ENCODE data around the gene PLAAT5.

Gene PLAAT5

DNA sequence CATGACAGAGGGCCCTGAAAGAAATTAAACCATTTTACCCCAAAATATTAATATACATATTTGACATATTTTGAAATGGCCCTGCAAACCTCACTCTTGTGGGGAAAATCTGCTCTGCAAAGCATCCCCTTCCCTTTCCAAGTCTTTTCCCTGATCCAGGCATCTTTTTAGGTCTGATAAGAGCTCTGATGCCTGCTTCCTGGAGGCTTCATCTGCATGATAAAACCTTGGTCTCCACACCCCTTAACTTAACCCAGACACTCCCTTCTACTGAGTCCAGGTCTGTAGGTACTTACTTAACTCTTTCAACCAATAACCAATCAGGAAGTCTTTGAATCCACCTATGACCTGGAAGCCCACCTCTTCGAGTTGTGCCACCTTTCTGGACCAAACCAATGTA, 13.1 kb upstream of the PLAAT5 start:
- Histone ChIP-seq H3K27ac (no peak overlapping the region), H3K4me1 (peaks cover 62% of the 10 kb centered on the region), H3K9me3 (peaks cover 31% of the 10 kb centered on the region), H3K36me3 (no peaks in the 10 kb centered on the region), H3K9ac (no peak overlapping the region), H4K20me1 (no peaks in the 10 kb centered on the region), H3K4me3 (no peak overlapping the region), H3K27me3 (no peaks in the 10 kb centered on the region), H3K4me2 (peak overlapping the region; percentile 86)
- no peak for TF ChIP-seq Cebpa-rat (IDR thresholded peaks at IDR 0.05)

- peaks cover 36% of the 10 kb centered on the region for H3K9me3 ChIP-seq
- H4K20me1 ChIP-seq: no peaks in the 10 kb centered on the region
- no peaks in the 10 kb centered on the region for H3K27me3 ChIP-seq
- no peaks in the 10 kb centered on the region for H3K36me3 ChIP-seq
- TF ChIP-seq Cebpa-rat (IDR thresholded peaks at IDR 0.05): no peak
- no peak overlapping the region for H3K4me3 ChIP-seq
- H3K9ac ChIP-seq: no peak overlapping the region
- H3K4me1 ChIP-seq: peaks cover 62% of the 10 kb centered on the region
- 0 out of 2 replicates have a peak overlapping the region, but pooled peaks have one; percentile 4 for H3K27ac ChIP-seq
- peak overlapping the region; percentile 86 for H3K4me2 ChIP-seq
Observed at GRCh38 chr11:63503492-63503891, 12.5 kb upstream of the PLAAT5 start.

- H3K27me3 ChIP-seq: no peaks in the 10 kb centered on the region
- no peak overlapping the region for H3K9ac ChIP-seq
- H3K27ac ChIP-seq: peak overlapping the region; percentile 35
- H4K20me1 ChIP-seq: no peaks in the 10 kb centered on the region
- no peak overlapping the region for H3K4me3 ChIP-seq
- TF ChIP-seq Cebpa-rat (IDR thresholded peaks at IDR 0.05): no peak
- peaks cover 55% of the 10 kb centered on the region for H3K4me1 ChIP-seq
- H3K9me3 ChIP-seq: peaks cover 42% of the 10 kb centered on the region
- H3K36me3 ChIP-seq: no peaks in the 10 kb centered on the region
- H3K4me2 ChIP-seq: peak overlapping the region; percentile 86
Observed at GRCh38 chr11:63502252-63502820, 11.4 kb upstream of the PLAAT5 start.

DNA sequence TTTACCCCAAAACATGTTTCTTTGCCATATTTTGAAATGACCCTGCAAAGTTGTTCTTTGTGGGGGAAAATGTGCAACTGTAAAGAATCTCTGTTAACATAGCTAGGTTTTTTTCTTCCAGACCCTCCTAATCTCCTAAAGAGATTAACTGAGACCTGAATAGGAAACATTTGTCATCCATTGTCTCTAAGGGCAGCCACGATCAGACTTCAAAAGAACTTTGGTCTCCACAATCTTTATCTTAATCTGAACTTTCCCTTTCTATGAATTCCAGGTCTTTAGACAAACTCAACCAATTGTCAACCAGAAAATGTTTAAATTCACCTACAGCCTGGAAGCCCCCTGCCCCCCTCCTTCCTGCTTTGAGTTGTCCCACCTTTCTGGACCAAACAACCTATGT, 10.3 kb upstream of the PLAAT5 start:
- Histone ChIP-seq H3K9me3 (peaks cover 42% of the 10 kb centered on the region), H3K4me2 (no peak overlapping the region), H3K9ac (no peak overlapping the region), H3K4me1 (peaks cover 44% of the 10 kb centered on the region), H3K36me3 (no peaks in the 10 kb centered on the region), H3K4me3 (no peak overlapping the region), H3K27me3 (no peaks in the 10 kb centered on the region), H4K20me1 (no peaks in the 10 kb centered on the region), H3K27ac (no peak overlapping the region)
- TF ChIP-seq Cebpa-rat (IDR thresholded peaks at IDR 0.05): no peak

DNA sequence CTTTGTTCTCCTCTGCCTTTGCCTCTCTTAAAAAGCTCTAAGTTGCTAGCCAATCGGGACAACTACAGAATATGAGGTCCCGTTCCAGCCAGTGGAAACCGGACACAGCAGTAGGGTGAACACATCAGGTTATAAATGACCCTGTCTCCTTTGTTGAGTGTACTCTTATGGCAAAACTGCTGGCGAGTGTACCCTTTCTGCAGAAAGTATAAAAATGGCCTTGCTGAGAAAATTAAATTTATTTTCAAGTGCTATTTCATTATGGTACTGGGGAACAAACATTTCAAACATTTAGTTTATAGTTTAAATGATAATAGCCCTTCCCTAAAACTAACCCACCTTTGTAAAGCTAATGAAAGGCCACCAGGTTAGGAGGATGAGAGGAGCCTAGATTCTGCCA, 8.9 kb upstream of the PLAAT5 start:
- Histone ChIP-seq H3K4me1 (peaks cover 31% of the 10 kb centered on the region), H3K27me3 (no peaks in the 10 kb centered on the region), H3K9ac (no peak overlapping the region), H3K9me3 (peaks cover 42% of the 10 kb centered on the region), H3K36me3 (no peaks in the 10 kb centered on the region), H3K4me3 (no peak overlapping the region), H3K27ac (no peak overlapping the region), H3K4me2 (no peak overlapping the region), H4K20me1 (no peaks in the 10 kb centered on the region)
- TF ChIP-seq Cebpa-rat (IDR thresholded peaks at IDR 0.05): no peak

GRCh38 chr11:63494975-63495374, 4.0 kb upstream of the PLAAT5 start:
- no peaks in the 10 kb centered on the region for H3K36me3 ChIP-seq
- no peak overlapping the region for H3K4me2 ChIP-seq
- no peaks in the 10 kb centered on the region for H3K27me3 ChIP-seq
- no peaks in the 10 kb centered on the region for H4K20me1 ChIP-seq
- no peak overlapping the region for H3K27ac ChIP-seq
- H3K9ac ChIP-seq: no peak overlapping the region
- no peak overlapping the region for H3K4me3 ChIP-seq
- no peak for TF ChIP-seq Cebpa-rat (IDR thresholded peaks at IDR 0.05)
- peaks cover 44% of the 10 kb centered on the region for H3K9me3 ChIP-seq
- H3K4me1 ChIP-seq: no peaks in the 10 kb centered on the region

DNA sequence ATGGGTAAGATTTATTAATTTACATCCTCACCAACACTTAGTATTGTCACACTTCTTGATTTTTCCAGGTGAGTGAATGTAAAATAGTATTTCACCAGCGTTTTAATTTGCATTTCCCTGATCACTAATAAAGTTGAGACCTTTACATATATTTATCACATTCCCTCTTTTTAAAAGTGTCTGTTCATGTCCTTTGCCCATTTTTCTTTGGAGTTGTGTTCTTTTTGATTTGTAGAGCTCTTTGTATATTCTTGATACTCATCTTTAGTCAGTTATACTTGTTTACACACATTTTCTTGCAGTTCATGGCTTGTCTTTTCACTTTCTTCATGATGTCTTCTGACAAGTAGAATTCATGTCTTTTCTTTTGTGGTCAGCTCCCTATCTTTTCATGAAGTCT, 2.2 kb upstream of the PLAAT5 start:
- no peak overlapping the region for H3K9ac ChIP-seq
- H3K36me3 ChIP-seq: no peaks in the 10 kb centered on the region
- TF ChIP-seq Cebpa-rat (IDR thresholded peaks at IDR 0.05): no peak
- peaks cover 26% of the 10 kb centered on the region for H3K9me3 ChIP-seq
- H3K27ac ChIP-seq: no peak overlapping the region
- no peaks in the 10 kb centered on the region for H3K27me3 ChIP-seq
- no peak overlapping the region for H3K4me2 ChIP-seq
- no peaks in the 10 kb centered on the region for H4K20me1 ChIP-seq
- no peak overlapping the region for H3K4me3 ChIP-seq
- no peaks in the 10 kb centered on the region for H3K4me1 ChIP-seq

GRCh38 chr11:63492441-63492840, 1.5 kb upstream of the PLAAT5 start:
- Histone ChIP-seq H3K4me1 (no peaks in the 10 kb centered on the region), H3K36me3 (no peaks in the 10 kb centered on the region), H3K9me3 (peaks cover 24% of the 10 kb centered on the region), H4K20me1 (no peaks in the 10 kb centered on the region), H3K4me2 (no peak overlapping the region), H3K27ac (no peak overlapping the region), H3K27me3 (no peaks in the 10 kb centered on the region), H3K9ac (no peak overlapping the region), H3K4me3 (no peak overlapping the region)
- TF ChIP-seq Cebpa-rat (IDR thresholded peaks at IDR 0.05): no peak

DNA sequence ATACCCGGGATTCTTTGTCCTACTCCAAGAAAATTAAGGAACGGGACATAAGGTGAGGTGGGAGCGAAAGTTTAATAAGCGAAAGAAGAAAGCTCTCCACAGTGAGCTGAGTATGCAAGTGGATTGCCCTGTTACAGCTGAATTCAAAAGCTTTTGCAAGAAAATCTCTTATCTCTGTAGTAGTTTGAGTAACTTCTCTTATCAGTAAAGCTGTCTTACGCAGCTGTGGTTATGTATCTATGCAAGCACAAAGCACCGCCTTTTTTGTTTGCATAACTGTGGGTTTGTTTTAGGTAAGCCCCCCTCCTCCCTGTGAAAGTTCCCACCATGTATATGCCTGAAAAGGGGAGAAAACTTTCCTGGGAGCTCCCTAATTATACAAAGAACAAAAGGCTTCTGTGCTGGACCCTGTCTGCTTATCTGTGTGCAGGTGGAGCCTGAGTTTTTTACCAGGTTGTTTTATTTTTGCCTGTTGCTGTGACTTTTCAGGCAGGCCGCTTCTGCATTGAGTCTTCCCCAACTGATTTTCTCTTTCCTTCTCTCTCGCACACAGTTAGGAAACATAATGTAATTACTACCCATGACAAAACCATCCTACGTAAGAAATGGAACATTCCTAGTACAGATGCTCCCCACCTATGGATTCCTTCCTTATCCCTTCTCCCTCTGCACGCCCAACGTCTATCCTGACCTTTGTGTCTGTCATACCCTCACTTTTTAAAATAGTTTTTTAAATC, 837 bp upstream of the PLAAT5 start:
- Histone ChIP-seq H3K27ac (no peak overlapping the region), H3K9ac (no peak overlapping the region), H3K4me2 (no peak overlapping the region), H3K27me3 (no peaks in the 10 kb centered on the region), H3K36me3 (no peaks in the 10 kb centered on the region), H3K9me3 (peaks cover 24% of the 10 kb centered on the region), H3K4me3 (no peak overlapping the region), H4K20me1 (no peaks in the 10 kb centered on the region), H3K4me1 (no peaks in the 10 kb centered on the region)
- no peak for TF ChIP-seq Cebpa-rat (IDR thresholded peaks at IDR 0.05)

DNA sequence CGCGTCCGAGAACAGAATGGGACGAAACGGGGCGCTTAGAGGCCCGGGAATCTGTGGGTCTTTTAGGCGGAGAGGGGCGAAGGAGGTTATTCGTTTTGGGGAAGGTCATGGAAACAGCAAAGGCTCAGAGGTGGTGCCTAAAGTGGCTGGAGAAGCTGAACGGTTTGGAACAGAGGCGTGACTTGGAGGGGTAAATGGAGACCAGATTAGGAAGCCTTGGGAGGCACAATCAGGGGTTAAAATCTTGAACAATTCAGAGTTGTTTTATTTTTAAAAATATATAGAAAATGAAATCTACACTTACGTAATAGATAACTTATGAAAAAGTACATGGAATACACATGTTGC, 247 bp upstream of the PLAAT5 start:
- H4K20me1 ChIP-seq: no peaks in the 10 kb centered on the region
- H3K27me3 ChIP-seq: no peaks in the 10 kb centered on the region
- no peak overlapping the region for H3K27ac ChIP-seq
- H3K9ac ChIP-seq: no peak overlapping the region
- TF ChIP-seq Cebpa-rat (IDR thresholded peaks at IDR 0.05): no peak
- no peaks in the 10 kb centered on the region for H3K36me3 ChIP-seq
- H3K9me3 ChIP-seq: peaks cover 24% of the 10 kb centered on the region
- H3K4me3 ChIP-seq: no peak overlapping the region
- H3K4me2 ChIP-seq: no peak overlapping the region
- no peaks in the 10 kb centered on the region for H3K4me1 ChIP-seq

Measured in BLaER1 (cell line).